GM12872 (cell line): ENCODE measurements around the gene DYNLRB1.

Source experiments
- CTCF ChIP-seq: IDR thresholded peaks from 3 replicates; pipeline ENCODE4 v1.5.1; 2011; ENCODE audit warnings: low read depth, mild to moderate bottlenecking, low read length, moderate library complexity; ENCODE audit not compliant: insufficient read depth

Gene DYNLRB1

GRCh38 chr20:34485068-34485634 is 31.1 kb upstream of the DYNLRB1 start:
- TF ChIP-seq CTCF, result no peak

- TF ChIP-seq CTCF, result no peak
These were observed 24.8 kb upstream of the DYNLRB1 start for GRCh38 chr20:34491226-34491931.

GRCh38 chr20:34491932-34492509 is 24.2 kb upstream of the DYNLRB1 start:
- TF ChIP-seq CTCF, result no peak

- TF ChIP-seq CTCF, result no peak
These were observed 22.6 kb upstream of the DYNLRB1 start for GRCh38 chr20:34493646-34494045.

- TF ChIP-seq CTCF, result no peak
These were observed 20.9 kb upstream of the DYNLRB1 start for GRCh38 chr20:34495307-34495706.

- TF ChIP-seq CTCF, result no peak
These were observed 20.3 kb upstream of the DYNLRB1 start for GRCh38 chr20:34495916-34496315.

- no peak for TF ChIP-seq CTCF
These were observed 15.4 kb upstream of the DYNLRB1 start for GRCh38 chr20:34500823-34501222.
